GM12865 (cell line): ENCODE measurements around the gene FARP1.
A peak's percentile ranks its signal among the peaks of the same experiment; 100 is the strongest.

Experiments used
- DNase-seq: peaks from one replicate; pipeline ENCODE4 v3.0.0; 2010; ENCODE audit warnings: low read depth
- H3K4me3 ChIP-seq: 2 replicates; pipeline ENCODE4 v1.5.1; 2011; ENCODE audit warnings: mild to moderate bottlenecking, low read depth, low read length, control low read depth
- CTCF ChIP-seq: IDR thresholded peaks from 2 replicates; pipeline ENCODE4 v1.5.1; 2011; ENCODE audit warnings: low read length, control low read depth, low read depth, inconsistent platforms; ENCODE audit not compliant: insufficient read depth; ENCODE audit errors: missing control alignments

The FARP1 gene

GRCh38 chr13:98200211-98200878 lies 57.5 kb downstream of the FARP1 start:
- TF ChIP-seq CTCF = no peak
- DNase-seq = no peak
- H3K4me3 ChIP-seq = no peak overlapping the region

DNA sequence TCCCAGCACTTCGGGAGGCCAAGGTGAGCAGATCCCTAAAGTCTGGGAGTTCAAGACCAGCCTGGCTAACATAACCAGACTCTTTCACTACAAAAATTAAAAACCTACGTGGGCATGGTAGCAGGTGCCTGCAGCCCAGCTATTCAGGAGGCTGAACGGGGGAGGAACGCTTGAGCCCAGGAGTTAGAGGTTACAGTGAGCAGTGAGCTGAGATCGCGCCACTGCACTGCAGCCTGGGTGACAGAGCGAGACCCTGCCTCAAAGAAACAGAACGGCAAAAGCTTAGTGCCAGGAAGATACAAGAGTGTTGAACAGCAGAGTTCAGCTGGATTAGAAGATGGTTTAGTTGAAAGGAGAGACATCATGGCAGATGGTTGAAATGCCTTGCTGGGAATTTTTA lies 58.3 kb downstream of the FARP1 start:
- no peak overlapping the region for H3K4me3 ChIP-seq
- TF ChIP-seq CTCF = no peak
- no peak for DNase-seq

- peak; percentile 53 for DNase-seq
These were observed 59.1 kb downstream of the FARP1 start for GRCh38 chr13:98201984-98202383.

DNA sequence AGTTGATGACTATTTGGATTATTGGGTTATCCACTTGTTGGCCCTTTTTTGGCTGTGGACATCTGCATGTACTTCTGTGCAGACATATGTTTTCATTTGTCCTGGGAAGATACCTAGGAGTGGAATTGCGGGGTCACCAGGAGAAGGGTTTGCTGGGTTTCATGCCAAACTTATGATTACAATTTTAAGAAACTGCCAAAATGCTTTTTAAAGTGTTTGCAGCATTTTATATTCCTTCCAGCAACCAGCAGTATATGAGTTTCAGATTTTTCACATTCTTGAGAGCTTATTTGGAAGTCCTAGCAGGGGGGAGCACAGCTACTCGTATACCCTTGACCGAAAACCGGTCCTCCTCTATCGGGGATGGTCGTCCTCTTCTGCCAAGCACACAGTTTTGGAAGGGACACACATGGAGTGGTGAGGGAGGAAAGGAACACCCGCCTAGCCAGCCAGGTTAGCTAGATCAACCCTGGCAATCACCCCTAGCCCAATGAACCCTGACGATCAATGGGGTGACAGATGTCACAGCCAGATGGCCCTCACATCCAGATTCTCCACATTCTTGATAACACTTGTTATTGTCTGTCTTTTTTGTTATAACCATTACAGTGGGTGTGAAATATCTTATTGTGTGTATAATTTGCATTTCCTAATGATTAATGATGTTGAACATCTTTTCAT lies 60.9 kb downstream of the FARP1 start:
- no peak for DNase-seq
- no peak overlapping the region for H3K4me3 ChIP-seq
- no peak for TF ChIP-seq CTCF

More at GRCh38 chr13:98201984-98202383, 59.1 kb downstream of the FARP1 start:
- no peak overlapping the region for H3K4me3 ChIP-seq
- TF ChIP-seq CTCF = no peak

GRCh38 chr13:98204546-98204945 lies 61.7 kb downstream of the FARP1 start:
- no peak for TF ChIP-seq CTCF
- H3K4me3 ChIP-seq = no peak overlapping the region
- DNase-seq = no peak

GRCh38 chr13:98206946-98207345 lies 64.1 kb downstream of the FARP1 start:
- H3K4me3 ChIP-seq = no peak overlapping the region
- no peak for DNase-seq
- TF ChIP-seq CTCF = no peak
